GM18517 (cell line): Measurements from ENCODE around the gene CD99.

ENCODE experiments used
- ATAC-seq: cut with Tn5 transposase; IDR thresholded peaks from one replicate; pipeline ENCODE4 v1.9.1; 2021; ENCODE audit warnings: mild to moderate bottlenecking, moderate library complexity; ENCODE audit not compliant: unreplicated experiment

CD99 gene, protein sequence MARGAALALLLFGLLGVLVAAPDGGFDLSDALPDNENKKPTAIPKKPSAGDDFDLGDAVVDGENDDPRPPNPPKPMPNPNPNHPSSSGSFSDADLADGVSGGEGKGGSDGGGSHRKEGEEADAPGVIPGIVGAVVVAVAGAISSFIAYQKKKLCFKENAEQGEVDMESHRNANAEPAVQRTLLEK

DNA sequence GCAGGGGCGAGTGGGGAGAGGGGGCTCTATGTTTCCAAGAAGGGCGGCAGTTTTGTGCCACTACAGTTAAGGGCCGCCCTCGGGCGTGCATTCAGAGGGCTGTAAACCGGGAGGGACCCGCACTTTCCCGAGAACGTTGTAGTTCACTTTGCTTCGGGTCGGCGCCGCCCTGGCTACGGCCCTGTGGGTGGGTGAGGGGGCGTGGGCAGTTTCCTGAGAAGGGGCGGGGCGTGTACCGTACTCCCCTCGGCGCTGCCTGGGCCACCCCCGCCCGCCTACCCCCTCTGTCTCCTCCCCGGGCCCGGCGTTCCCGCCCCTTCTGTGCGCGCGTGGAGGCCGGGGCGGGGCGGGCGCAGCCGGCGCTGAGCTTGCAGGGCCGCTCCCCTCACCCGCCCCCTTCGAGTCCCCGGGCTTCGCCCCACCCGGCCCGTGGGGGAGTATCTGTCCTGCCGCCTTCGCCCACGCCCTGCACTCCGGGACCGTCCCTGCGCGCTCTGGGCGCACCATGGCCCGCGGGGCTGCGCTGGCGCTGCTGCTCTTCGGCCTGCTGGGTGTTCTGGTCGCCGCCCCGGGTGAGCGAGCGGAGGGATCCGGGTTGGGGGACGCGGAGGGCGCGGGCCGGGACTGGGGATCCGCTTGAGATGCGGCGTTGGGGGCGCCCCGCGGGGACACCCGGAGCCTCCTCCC, at the start of gene CD99:
Gene CD99 (plus strand): TSS at position 440 of the 687 bp plus-strand sequence. CDS start 66 bp downstream, at position 506.
- peak; percentile 81 for ATAC-seq

DNA sequence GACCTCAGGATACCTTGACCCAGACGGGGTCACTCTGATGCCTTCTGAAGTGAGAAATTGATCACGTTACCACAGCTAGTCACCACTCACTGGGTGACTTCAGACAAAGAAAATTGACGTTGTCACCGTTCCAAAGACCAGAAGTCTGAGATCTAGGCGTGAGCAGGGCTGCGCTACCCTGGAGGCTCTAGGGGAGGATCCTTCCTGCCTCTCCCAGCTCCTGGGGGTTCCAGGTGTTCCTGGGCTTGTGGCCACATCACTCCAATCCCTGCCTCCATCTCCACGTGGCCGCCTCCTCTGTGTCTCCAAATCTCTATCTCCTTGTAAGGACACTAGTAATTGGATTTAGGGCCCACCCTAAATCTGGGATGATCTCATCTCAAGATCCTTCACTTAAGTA, 48.9 kb upstream of the CD99 start:
- no peak for ATAC-seq

DNA sequence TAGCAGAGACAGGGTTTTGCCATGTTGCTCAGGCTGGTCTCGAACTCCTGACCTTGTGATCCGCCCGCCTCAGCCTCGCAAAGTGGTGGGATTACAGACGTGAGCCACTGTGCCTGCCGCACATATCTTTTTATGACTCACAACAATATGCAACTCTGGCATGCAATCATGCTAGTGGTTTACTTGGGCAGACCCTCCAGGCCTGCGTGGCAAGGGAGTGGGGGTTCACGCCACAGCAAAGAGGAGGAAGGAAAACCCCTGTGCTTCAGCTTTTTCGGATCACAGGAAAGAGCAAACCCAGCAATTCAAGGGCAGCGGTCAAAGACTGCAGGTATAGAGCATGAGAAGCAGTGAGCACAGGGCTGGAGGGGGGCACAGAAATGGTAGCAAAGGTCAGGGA, 48.3 kb upstream of the CD99 start:
- no peak for ATAC-seq

DNA sequence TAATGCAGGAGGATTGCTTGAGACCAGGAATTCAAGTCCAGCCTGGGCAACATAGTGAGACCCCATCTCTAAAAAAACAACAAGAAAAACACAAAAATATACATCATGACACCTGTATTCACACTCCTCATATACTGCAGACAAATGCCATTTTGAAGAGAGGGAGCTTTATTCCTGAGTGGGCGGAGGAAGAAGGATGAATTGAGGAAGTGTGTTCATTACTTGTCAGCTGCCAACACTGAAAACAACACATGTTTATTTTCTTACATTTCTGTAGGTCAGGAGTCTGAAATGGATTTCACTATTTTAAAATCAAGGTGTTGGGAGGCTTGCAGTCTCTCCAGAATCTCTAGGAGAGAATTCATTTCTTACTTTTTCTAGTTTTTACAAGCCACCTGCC, 47.2 kb upstream of the CD99 start:
- ATAC-seq, result no peak

DNA sequence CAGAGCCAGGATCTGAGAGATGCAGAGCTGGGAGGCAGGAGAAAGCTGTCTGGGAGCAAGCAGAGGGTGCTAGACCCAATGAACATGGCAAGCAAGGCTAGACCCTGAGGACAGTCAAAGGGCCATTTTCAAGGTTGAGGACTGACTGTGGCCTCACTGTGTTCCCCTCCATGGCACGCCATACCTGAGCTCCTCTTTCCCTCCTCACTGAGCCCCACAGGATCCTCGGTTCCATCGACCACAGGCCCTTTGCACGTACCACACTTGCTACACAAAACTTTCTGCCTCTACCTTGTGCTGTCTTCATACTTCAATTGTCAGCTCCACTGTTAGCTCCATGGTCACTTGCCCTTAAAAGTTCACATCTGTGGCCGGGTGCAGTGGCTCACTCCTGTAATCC, 45.5 kb upstream of the CD99 start:
- no peak for ATAC-seq

DNA sequence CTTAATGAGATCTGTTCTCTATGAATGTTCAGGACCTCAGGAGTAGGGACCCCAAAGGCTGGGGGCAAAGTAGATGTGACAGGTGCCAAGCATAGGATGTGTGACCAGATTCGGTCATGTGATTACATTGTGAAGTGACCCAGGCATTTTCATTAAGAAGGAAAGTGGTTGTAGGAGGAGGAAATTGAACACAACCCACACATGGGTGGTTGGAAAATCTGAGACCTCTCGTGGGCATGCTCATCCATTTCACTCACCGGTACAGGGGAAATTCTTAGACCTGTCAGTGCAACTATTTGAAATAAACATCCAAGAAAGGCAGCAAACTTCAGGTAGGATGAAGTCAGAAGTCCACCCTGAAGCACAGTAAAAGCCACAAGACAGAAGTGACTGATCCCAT, 43.5 kb upstream of the CD99 start:
- ATAC-seq, result no peak

DNA sequence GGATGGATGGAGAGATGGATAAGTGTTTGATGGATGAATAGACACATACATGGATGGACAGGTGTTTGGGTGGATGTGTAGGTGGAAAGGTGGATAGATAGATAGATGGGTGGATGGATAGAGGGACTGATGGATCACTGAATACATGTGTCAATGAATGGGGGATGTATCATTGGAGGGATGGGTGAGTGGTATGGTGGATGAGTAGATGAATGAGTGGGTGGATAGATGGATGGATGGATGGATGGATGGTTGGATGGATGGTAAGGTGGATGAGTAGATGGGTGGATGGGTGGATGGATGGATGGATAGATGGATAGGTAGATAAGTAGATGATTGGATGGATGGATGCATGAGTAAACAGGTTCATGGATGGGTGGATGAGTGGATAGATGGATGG, 41.1 kb upstream of the CD99 start:
- ATAC-seq, result no peak

DNA sequence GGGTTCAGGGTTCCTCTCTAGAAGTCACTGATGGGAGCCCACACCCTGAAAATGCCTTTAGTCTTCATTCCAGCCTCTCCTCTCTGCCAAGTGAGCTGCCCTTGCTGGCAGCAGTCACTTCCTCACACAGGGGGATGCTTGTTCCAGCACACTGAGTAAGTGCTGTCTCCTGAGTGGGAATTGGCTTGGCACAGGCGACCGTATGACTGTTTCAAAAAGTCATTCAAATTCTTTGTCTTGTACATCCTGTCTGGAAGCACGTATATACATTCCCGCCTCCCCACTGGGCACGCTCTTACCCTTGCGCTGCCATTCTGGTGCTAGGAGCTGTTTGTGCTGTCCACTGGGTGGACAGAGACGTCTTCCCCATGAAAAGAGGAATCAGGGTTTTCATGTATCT, 40.2 kb upstream of the CD99 start:
- ATAC-seq, result no peak

DNA sequence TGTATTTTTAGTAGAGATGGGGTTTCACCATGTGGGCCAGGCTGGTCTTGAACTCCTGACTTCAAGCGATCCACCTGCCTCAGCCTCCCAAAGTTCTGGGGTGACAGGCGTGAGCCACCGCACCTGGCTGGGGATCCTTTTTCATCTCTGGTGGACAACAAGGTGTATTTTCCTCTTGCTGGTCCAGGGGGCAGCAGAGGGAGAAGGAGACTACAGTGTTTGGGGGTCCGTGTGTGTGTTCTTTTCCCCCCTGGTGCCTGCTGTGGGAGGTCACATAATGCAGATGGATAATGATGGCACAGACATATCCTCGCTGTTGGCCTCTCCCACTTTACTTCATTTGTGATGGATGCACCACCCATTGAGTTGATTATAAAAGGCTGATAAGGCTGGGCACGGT, 39.0 kb upstream of the CD99 start:
- ATAC-seq, result no peak

DNA sequence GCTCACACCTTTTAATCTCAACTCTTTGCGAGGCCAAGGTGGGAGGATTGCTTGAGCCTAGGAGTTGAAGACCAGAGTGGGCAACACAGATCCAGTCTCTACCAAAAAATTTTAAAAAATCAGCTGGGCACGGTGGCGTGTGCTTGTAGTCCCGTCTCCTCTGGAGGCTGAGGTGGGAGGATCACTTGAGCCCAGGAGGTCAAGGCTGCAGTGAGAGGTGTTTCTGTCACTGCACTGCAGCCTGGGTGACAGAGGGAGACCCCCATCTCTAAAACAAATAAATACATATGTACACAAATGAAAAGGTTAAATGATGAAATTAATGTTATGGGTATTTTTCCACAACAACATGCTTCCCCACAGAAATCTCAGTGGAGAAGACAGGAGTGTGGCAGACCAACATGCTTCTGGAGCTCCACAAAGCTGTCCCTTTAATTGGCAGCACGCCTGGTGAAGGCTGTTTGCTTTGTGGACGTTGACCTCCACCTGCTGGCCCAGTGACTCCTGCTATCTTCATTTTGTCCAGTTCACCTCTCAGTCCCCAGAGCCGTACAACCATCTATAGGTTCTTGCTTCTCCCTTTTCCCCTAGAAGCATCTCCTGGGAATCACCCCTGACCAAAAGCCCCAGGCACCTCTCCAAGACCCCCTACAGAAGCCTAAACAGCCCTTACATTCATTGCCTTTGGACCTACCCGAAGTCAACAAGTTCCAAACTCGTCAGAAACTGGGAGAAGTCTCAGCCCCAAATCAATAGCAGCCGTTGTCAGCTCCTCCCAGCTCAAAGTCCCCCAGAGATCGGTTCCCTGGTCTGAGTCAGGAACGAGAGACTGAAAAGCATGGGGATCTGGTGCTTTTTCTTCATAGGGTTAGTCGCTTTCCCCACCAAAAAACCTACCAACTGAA, 36.4 kb upstream of the CD99 start:
- no peak for ATAC-seq

DNA sequence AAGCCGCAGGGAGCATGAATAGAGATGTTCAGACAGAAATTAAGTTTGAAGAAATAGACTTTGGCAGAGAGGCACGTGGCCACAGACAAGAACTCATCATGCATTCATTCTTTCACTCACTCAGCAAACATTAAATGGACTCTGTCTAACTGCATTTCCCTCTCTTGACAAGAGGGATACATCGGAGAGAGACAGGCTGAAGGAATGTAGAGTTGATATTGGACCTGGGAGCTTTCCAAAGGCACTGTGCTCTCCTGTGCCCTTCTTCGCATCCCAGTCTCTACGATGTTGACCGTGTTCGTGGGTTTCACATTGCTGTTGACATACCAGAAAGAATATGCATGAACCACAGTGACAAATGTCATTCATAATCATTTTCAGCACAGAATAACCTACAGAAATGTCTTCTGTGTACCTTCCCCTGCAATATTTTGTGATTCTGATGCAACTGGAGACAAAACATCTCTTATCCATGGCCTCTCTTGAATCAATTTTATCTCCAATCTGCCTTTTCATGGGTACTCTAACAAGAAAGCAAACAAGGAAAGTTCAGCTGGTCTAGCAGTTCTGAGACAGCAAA, 34.7 kb upstream of the CD99 start:
- ATAC-seq, result no peak

DNA sequence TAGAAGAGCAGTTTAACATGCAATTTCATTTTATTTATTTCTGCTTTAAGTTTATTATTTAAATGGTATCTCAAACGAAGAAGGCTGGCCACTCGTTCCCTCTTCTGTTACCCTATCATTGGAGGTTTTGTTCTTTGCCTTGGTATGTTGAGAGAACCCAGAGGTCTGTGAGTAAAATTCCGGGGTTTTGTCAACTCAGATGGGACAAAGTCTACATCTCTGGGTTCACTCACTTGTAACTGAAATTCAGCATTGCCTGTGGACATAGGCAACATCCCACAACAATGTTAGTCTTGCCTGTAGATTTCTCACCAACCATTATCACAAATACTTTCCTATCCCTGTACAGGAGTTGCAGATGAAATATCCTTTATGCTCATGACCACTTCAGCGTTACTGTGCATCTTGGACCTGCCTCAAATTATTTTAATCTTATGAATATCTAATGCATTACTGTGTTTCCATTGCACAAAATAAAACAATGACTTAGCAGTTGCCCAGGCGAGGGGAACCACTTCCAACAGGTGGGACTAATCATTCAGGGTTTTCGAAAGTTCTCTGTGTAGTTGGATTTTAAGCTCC, 33.5 kb upstream of the CD99 start:
- ATAC-seq, result no peak

DNA sequence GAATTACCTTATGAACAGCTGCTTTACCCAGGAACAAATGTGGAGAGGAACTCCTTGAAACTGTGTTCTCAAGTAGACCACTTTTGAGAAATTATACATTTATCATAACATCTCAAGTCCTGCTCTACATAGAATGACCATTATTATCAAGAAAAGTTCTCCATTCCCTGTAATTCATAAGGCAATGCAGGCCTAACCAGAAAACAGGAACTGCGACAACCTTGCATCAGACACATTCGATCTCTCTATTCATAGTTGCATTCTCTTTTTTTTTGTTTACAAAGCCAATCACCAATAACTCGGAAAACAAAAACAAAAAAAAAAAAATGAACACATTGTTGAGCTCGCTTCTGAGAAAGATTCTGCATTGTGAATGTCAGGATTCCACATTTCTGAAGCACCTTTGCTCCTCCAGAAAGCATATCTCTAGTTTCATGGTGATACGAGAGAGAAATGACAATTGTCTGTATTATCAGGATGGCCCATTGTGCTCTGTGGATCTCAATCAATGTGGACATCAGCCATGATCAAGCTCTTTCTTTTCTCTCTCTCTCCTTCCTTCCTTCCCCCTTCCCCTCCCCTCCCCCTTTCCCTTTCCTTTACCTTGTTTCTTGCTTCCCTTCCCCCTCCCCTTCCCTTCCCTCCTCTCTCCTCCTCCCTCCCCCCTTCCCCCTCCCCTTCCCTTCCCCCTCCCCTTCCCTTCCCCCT, 32.4 kb upstream of the CD99 start:
- no peak for ATAC-seq

DNA sequence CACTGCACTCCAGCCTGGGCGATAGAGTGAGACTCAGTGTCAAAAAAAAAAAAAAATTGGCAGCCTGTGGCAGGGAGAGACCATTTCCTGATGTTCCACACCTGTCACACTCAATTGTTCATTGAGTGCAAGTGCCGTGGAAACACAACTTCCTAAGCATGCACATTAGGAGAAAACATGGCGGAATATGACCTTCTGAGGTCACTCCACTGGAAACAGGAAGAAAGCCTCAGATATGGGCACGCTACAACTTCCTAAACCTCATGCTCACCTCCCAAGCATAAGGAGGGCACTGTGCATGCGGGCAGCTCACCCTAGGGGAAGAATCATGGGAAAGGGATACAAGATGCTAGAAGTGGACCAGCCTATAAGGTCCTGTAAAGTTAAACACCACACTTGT, 28.5 kb upstream of the CD99 start:
- ATAC-seq, result no peak

DNA sequence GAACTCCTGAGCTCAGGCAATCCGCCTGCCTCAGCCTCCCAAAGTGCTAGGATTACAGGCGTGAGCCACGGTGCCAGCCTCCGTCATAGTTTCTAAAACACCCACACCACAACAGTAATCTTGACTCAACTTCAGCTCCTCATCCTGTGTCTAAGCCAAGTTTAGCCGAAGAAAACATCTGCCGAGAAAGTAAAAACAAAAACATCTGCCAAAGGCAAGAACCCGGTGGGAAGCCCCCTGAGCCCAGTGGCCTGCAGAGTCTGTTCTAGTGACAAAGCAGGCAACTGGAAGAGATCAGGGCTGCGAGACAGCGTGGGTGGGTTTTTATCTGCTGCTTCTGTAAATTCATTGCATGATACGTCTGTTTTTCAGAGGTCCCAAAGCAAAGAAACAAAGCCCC, 26.6 kb upstream of the CD99 start:
- ATAC-seq, result no peak

DNA sequence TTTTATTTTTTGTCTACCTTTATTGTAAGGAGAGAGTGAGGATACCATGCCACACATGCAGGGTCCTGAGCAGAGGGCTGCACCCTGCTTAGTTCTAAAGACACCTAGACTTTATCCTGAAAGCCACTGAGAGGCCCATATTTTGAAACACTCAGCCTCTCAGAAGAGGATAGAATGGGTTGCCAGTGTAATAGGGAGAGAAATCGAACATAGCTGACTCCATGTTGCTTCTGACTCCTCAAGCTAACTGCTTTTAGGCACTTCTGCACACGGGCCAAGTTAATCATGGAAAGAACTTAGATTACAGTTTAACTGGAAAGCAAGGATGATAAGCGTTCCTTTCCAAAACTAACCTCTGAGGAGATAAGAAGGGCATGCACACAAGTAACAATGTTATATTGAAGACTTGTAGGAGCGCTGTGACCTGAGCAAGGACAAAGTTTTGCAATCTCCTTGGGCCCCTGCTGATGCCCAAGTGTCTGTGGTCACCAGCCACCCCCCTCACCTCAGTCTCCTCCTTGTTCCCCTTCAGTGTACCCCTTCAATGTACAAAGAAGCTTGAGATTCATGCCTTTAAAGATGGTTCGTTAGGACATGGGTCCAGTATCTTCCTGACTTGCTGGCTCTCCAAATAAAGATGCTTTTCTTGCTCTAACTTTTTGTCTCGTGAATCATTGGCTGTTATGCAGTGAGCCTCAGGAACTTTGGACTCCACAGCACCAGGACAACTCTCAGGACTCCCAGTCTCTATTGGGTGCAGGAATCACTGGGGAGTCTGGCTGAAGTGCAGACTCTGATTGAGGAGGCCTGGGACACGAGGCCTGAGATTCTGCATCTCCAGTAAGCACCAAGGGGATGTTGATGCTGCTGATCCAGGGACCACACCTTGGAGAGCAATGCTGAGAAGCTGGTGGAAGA, 25.4 kb upstream of the CD99 start:
- no peak for ATAC-seq

DNA sequence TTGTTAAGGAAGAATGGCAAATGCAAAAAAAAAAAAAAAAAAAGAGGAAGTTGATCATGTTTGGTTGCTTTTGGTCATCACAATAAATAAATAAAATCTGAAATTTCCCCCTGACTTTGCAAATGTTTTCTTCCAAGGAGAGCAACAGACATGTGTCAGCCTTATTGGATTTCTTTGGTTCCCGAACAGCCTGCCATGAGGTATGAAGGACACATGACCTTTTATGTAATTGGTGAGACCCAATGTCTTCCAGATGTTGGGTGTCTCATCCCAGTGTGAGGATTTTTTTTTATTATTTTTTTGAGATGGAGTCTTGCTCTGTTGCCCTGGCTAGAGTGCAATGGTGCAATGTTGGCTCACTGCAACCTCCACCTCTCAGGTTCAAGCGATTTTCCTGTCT, 24.6 kb upstream of the CD99 start:
- ATAC-seq, result no peak

DNA sequence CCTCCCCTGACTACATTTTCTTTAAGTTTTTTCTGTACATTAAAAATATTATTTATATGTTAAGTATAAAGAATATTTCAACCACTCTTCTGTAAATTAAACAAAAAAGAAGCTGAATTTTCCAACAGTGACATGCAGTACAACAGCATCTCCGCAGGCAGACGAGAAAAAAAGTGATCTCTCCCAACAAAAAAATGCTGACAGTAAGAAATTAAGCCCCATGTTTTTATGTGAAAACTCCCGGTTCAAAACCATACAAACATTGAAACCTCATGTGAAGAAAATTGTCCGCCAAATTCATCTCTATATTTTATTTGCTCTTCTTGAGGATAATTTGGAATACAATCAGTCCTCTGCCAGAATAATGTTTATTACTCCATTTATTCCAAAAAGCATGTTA, 20.1 kb upstream of the CD99 start:
- ATAC-seq, result no peak

DNA sequence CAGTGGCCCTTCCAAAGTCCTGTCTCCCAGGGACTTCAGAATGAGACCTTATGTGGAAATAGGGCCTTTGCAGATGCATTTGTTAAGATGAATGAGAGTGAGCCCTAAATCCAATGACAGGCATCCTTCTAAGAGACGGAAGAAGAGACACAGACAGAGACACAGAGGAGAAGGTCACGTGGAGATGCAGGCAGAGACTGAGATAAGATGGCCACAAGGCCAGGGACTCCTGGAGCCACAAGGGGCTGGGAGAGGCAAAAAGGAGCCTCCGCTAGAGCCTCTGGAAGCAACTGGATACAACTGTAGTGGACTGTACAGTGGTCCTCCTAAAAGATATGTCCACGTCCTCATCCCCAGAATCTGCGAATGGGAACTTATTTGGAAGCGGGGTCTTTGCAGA, 19.0 kb upstream of the CD99 start:
- ATAC-seq, result no peak

DNA sequence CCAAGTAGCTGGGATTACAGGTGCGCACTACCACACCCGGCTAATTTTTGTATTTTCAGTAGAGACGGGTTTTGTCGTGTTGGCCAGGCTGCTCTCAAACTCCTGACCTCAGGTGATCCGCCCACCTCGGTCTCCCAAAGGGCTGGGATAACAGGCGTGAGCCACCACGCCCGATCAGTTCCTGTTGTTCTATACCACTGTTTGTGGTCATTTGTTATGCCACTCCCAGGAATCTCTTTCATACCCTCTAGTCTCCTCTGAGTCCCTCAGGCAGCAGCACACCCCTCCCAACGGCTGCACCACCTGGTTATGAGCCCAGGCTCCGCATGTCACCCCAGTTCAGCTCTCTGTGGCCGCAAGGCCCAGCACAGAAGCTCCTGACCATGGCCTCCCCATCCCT, 17.5 kb upstream of the CD99 start:
- no peak for ATAC-seq
